ENCODE measurements around the gene TSPAN5.
A peak's percentile ranks its signal among the peaks of the same experiment; 100 is the strongest.
"Not testable (repeated sequence)": the region's sequence is repeated elsewhere in the genome, so short reads cannot be mapped to it uniquely, and the experiment has no call there.

The TSPAN5 gene

DNA sequence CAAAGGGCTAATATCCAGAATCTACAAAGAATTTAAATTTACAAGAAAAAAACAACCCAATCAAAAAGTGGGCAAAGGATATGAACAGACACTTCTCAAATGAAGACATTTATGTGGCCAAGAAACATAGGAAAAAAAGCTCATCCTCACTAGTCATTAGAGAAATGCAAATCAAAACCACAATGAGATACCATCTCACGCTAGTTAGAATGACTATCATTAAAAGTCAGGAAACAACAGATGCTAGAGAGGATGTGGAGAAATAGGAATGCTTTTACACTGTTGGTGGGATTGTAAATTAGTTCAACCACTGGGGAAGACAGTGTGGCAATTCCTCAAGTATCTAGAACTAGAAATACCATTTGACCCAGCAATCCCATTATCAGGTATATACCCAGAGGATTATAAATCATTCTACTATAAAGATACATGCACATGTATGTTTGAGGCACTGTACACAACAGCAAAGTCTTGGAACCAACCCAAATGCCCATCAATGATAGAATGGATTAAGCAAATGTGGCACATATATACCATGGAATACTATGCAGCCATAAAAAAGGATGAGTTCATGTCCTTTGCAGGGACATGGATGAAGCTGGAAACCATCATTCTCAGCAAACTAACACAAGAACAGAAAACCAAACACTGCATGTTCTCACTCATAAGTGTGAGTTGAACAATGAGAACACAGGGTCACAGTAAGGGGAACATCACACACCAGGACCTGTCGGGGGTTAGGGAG is 197.1 kb downstream of the TSPAN5 start:
- DNase-seq (ENCODE audit: low read depth in 2 of 2): not testable (repeated sequence)

DNA sequence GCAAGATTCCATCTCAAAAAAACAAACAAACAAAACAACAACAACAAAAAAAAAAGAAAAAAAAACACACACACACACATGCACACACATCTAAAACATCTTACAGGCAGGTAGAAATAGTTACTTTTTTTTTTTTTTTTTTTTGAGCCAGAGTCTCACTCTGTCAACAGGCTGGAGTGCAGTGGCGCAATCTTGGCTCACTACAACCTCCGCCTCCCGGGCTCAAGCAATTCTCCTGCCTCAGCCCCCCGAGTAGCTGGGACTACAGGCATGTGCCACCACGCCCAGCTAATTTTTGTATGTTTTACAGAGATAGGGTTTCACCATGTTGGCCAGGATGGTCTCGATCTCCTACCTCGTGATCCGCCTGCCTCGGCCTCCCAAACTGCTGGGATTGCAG is 201.0 kb downstream of the TSPAN5 start:
- DNase-seq (ENCODE audit: low read depth in 2 of 2): not testable (repeated sequence)

DNA sequence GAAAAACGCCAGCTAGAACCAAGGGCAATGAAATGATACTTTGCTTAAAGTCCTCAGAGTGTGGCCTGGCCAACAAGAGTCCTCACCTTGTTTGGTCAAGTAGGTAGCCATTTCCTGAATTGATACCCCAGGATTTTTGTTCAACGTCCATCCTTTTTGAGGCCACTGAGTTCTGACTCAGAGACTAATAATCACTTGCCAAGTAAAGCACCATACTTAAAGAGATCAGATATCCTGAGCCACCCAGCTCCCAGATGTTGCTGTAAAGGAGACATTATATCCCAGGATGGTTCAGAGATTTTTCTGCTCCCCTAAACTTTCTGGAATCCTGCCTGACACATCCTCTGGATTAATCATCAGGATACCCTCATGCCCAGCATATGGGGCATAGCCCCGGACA is 206.3 kb downstream of the TSPAN5 start:
- DNase-seq (ENCODE audit: low read depth in 2 of 2): no peak

DNA sequence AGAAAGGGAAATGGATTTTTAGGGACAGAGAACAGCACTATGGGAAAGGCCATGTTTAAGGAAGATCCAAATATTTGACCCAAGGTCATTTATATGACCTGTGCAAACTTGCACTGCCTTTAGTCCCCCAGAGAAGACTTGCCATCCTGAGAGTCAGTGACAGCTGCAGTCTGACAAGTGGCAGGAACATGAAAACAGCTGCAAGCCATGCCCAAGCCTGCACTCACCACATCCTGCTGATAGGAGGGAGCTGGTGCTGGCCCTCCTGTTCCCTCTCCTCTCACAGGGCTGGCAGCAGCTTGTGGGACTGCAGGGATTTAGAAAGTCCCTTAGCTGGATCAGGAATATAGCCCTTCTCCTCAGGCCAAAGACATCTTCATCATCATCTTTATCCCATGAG is 209.5 kb downstream of the TSPAN5 start:
- no peak for DNase-seq (ENCODE audit: low read depth in 2 of 2)

DNA sequence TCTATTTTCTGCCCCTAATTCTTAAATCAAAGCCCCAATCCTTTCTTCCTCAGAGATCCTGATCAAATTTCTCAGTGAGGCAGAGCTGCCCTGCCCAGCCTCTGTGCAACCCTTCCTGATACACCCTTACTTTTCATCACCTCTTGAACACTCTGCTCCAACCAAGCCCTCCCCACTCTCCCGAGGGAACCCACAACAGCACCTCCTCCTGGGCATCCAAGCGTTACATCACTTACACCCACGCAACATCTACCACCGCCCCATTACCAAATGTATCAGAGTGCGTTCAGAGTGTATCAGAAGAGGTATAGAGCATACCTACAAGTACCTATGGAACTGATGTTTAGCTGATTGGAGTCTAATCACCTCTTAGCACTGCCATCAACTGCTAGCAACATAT is 210.8 kb downstream of the TSPAN5 start:
- no peak for DNase-seq (ENCODE audit: low read depth in 2 of 2)

DNA sequence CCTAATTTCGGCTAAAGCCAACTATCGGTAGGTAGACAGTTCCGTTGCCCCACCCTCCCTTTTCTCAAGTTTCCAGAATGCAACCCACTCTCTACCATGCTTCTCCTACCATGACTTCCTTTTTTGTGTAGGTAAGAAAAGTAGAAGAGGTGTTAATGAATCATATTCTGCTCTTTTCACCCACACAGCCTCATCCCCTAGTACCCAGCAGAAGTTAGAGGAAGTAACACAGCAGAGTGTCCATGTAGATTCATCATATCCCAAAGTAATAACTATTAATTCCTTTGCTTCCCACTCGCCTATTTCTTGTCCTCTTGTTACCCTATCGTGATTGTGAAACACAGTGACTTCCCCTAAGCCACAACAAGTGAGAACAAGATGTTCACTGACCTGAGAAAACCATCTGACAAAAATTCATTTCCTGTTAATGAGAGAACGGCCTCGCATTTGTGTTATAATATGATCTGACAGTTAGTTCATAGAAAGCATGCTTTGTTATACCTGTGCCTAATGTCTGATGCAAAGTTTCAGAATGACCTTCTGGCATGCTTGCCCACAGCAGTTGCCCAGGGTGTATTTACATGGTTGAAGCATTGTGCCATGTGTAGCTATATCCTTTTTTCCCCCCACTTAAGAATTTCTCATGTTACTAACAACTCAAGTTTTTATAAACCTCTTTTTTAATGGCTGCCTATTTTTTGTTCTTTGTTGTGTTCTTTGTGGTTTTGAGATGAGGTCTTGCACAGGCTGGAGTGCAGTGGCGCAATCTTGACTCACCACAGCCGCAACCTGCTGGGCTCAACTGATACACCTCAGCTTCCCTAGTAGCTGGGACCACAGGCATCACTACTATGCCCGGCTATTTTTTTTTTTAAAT is 211.7 kb downstream of the TSPAN5 start:
- DNase-seq (ENCODE audit: low read depth in 2 of 2): peak in 1 of 2 donors; percentile 17

DNA sequence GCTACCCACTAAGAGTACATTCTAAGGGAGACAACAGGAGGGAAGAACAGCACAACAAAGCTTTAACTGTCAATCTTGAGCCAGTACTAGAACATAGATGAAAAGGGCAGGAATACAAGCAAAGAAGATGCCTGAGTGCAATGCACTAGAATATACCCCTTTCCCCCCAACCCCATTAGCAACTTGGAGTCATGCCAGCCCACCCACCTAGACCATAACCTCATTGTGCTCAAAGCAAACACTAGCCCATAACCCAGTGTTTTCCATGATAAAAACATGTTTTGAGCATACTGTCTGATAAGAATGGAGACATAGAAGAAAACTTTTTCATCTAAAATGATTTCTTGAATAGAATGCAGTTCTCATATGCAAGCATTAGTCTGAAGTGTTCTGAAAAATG is 214.0 kb downstream of the TSPAN5 start:
- DNase-seq (ENCODE audit: low read depth in 2 of 2): no peak

DNA sequence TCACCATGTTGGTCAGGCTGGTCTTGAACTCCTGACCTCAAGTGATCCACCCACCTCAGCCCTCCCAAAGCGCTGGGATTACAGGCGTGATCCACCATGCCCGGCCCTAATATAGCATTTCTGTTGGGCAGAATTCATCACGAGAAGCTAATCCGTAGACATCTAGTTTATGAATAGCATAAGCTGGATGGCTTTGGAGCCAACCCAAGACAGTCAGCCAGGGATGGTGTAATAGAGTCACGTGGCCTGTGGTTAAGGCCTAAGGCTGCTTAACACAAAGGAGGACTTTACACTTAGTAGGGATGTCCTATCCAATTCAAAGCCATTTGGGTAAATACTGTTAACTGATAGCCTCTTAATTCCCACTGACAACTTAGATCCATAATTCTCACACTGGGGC is 223.6 kb downstream of the TSPAN5 start:
- DNase-seq (ENCODE audit: low read depth in 2 of 2): no peak

DNA sequence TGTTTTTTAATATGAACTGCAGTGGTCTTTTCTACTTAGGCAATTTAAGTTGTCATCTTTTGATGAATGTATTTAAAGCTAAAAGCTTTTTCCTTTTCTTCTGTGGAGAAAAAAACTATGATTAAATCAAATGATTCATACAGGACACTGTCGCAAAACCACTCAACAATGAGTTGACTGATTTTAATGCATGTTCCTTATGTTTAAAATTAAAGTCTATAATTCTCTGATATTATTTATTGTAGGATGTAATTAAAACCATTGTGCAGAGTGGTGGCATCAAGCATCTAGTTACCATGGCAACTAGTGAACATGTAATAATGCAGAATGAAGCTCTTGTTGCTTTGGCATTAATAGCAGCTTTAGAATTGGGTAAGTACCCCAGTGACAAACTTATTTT is 224.7 kb downstream of the TSPAN5 start:
- DNase-seq (ENCODE audit: low read depth in 2 of 2): no peak

DNA sequence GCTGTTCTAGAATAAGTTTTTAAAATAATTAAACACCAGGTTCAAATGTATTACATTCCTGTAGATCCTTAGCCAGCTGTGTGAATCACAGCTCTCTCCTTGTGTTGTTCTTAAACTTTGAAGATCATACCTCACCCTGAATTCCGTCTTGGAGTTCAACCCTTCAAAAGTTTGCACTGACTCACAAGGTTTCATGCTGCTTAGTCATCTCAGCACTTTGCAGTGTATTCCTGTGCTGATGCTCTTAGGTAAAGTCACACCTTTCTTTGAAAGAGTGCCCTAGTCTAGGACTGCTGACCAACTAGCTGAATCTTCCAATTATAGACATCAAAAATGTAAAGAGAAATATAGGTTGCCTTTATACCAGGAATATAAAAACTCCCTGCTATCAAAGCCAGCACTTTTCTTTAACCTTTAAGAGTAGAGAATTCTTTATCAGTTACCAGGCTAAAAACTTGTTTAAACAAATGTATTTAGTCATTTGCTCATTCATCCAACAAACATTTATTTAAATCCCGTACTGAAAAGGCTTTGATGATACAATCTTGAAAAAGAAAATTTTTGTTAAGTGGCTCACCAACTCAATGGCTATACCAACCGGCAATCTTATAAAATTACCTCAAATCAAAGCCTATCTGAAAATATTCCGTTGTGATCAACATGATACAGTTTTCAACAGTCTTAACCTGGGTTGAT is 227.6 kb downstream of the TSPAN5 start:
- no peak for DNase-seq (ENCODE audit: low read depth in 2 of 2)

DNA sequence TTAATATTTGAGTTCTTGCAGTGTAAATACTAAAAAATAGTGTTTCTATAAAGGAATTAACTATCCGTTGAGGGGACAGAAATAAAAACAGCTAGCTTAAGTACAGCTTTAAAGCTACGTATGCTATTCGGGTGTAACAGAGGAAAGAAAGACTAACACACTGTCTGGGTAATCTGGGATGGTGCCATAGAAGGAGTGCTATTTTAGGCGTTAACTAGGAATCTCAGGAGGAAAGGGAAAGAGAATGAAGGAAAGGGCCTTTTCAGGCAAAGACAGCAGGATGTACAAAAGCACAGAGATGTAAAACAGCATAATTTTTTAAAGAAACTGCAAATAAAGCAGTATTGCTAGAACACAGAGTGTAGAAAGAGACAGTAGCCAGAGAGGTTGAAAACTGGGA is 235.4 kb downstream of the TSPAN5 start:
- DNase-seq (ENCODE audit: low read depth in 2 of 2): no peak

DNA sequence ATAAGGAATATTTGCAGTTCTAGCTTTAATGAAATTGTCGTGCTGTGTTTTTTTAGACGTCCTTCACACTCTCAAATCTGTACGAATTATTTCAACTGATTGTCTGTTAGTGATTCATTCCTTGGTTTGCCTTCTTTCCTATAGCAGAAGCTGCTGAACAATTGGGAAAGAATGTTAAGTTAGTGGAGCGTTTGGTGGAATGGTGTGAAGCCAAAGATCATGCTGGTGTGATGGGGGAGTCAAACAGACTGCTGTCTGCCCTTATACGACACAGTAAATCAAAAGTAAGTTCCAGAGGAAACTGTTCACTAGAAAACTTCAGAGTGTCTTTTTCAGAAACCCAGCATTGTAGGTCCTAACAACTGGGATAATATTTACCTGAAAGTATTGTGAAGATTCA is 237.3 kb downstream of the TSPAN5 start:
- no peak for DNase-seq (ENCODE audit: low read depth in 2 of 2)

Measured in activated CD4-positive, alpha-beta T cell treated with anti-CD3 and anti-CD28 coated beads for 24 hours (primary cell).